Epidermal melanocyte (primary cell): ENCODE results near the gene TRPC4AP.

Source experiments
- DNase-seq: peaks from one replicate; pipeline ENCODE4 v3.0.0; 2011; ENCODE audit warnings: low spot score; ENCODE audit not compliant: insufficient read length

TRPC4AP gene

DNA sequence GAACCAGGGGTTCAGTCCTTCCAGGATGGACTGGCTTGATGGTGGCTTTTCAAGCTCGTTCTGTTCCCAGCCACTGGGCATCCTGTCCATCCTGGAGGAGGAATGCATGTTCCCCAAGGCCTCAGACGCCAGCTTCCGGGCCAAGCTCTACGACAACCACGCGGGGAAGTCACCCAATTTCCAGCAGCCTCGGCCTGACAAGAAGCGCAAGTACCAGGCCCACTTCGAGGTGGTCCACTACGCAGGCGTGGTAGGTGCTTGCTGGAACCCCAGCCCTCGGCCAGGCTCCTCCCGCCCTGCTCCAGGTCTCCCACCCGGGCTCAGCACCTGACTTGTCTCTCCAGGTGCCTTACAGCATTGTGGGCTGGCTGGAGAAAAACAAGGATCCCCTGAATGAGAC is 102.9 kb downstream of the TRPC4AP start:
- DNase-seq = no peak

DNA sequence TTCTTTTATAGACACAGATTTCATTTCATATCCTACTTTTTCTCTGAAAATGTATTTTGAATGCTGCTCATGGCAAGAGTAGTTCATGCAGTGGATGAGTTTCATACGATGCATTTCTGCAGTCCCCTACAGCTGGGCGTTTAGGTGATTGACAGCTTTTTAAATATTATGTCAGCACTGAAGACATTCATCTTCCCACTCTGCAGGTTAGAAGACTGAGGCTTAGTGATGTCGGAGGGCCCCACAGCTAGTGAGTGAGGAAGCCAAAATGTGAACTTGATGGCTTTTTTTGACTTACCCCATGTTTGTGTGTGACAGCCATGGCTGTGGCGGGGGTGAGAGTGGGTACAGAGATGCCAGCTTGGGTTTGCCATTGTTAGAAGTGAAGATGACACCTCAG is 103.5 kb downstream of the TRPC4AP start:
- no peak for DNase-seq

DNA sequence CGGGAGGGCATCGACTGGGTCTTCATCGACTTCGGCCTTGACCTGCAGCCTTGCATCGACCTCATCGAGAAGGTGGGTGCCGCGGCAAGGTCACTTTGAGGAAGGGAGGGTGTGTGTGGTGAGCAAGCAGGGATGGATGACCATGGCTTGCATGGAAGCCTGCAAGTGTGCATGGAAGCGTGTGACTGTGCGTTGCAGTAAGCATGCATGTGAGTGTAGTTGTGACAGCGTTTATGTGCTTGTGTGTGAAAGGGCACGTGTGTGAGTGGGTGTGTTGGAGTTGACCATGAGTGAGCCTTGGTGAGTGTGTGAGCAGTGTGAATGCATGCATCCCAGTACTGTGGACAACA is 104.4 kb downstream of the TRPC4AP start:
- DNase-seq = no peak

GRCh38 chr20:34987288-34988190 is 105.1 kb downstream of the TRPC4AP start:
- no peak for DNase-seq

GRCh38 chr20:34986311-34987287 is 106.0 kb downstream of the TRPC4AP start:
- DNase-seq = no peak

DNA sequence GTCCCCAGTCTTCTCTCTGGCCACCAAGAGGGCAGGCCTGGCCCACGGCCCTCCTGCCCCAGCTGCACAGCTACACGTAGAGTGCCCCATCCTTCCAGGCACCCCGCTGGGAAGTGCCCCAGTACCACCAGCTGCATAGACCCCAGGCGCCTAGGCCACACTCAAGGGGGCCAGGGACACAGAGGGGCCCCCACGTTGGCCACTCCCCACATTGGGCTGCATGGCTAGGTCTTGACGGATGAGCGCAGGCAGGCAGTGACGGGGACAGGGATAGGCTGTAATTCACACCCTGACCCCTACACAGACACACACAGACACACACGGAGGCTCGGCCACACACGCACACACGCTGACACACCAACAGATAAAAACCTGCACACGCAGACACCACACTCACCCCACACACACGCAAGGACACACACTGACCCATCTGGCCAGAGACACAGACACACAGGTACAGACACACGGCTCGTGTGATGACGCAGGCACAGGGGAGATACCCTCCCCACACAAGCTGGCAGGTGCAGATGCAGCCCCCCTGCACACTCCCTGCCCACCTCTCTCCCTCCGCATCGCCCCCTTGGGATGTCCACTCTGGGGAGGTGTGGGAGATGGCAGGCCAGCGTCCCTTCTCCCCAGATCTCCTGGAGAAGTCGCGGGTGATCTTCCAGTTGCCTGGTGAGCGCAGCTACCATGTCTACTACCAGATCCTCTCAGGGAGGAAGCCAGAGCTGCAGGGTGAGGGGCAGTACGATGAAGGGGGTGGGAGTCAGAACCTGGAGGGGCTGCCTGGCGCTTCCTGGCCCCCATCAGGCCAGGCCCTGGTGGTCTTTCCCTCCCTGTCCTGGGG is 106.9 kb downstream of the TRPC4AP start:
- no peak for DNase-seq

GRCh38 chr20:34984756-34985261 is 107.8 kb downstream of the TRPC4AP start:
- DNase-seq = no peak

GRCh38 chr20:34983995-34984735 is 108.4 kb downstream of the TRPC4AP start:
- DNase-seq = no peak

DNA sequence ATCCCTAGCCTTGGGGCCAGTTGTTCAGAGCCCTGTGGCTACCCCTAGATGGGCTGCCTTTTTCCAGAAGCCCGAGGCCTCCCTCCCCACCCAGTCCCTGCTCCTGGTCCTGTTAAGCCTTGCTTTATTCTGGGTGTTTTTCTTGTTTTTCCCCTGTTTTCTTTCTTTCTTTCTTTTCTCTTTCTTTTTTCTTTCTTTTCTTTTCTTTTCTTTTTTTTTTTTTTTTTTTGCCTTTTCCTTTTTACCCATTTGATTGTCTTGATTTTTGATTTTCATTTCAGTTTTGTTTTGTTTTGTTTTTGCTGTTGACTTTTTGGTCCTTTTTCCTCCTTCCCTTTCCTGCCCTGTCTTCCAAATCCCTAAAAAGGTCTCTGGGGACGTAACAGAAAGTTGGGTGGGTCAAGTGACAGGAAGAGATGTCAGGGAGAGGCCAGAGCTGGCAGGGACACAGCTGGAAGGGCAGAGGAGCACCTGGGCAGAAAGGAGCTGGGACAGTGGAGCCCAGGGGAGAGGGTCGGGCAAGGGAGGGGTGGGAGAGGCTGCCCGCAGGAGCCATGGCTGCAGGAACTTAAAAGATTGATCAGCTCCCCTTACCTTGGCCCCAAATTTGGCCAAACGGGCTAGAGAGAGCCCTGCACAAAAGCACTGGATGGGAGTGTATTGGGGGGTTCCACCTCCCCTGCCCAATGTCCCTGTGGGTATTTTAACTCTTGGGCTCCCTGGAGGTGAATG is 109.4 kb downstream of the TRPC4AP start:
- DNase-seq = no peak

DNA sequence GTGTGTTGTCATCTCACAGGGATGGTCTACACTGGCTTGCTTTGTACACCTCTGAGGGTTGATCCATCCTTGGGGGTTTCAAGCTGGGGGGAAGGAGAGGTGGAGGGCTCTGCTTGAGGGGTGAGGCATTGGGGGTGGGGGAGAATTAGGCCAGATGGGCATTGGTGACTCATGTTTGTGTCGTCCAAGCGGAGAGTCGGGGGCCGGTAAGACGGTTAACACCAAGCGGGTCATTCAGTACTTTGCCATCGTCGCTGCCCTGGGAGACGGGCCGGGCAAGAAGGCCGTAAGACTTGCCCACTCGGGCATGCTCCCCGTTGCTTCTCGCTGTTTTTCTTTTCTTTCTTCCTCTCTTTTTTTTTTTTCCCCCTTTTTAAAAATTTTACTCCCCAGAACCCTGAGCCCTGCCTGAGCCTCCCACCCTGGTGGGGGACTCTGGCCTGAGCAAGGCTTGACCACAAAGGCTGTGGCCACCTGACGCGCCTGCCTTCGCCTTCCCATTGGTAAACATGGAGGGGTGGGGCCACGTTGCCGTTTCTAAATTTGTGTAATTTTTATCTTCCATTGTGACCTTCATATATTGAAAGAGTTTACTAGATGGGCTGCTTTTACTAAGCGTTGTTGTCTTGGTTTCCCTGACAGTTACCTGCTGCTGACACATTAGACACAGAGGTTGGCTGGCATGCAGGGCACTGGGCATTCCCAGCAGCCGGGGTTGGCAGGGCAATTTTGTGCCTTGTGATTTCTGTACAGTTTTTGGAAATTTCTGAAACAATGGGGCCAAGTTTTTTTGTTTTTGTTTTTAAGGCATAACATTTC is 110.1 kb downstream of the TRPC4AP start:
- no peak for DNase-seq

- no peak for DNase-seq
These were observed 111.9 kb downstream of the TRPC4AP start for GRCh38 chr20:34980543-34981233.

GRCh38 chr20:34979366-34980153 is 113.0 kb downstream of the TRPC4AP start:
- DNase-seq = no peak

- no peak for DNase-seq
These were observed 114.4 kb downstream of the TRPC4AP start for GRCh38 chr20:34978092-34978744.

DNA sequence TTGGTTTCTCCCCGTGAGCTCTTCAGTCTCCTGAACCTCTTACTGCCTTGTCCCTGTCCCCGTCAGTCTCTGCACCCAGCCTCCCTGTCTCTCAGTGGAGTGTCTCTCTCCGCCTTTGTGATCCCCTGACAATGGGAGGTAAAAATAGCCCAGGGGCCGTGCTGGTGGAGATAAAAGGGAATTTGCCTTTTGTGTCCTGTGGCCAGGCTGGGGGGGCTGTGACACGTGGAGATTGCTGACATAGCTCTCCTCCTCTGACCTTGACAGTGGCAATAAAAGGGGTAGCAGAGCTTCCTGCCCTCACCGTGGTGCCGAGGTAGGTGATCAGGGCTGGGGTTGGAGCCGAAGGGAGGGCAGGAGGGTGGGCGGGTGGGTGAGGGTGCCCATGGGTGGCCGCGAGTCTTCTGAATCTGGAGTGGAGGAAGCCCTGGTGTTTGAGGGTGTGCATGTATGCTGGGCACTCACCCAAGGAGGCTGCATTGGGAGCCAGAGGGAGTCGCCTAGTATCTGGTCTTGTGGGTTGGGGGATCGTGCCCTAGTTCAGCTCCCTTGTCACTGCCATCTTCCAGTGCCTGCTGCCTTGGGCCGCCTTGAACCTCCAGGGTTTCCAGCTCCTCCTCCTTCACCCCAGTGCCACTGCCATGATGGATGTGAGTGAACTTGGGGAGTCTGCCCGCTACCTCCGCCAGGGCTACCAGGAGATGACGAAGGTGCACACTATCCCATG is 115.1 kb downstream of the TRPC4AP start:
- DNase-seq = no peak

GRCh38 chr20:34976286-34976685 is 116.3 kb downstream of the TRPC4AP start:
- DNase-seq = no peak

GRCh38 chr20:34974246-34974645 is 118.4 kb downstream of the TRPC4AP start:
- DNase-seq = no peak
